Cardiac fibroblast (primary cell): ENCODE data around the gene SPCS2.
"Not testable (repeated sequence)": the region's sequence is repeated elsewhere in the genome, so short reads cannot be mapped to it uniquely, and the experiment has no call there.

Experiments used
- DNase-seq, 2 donors: peaks; one replicate each; pipeline versions ENCODE4 v3.0.0 to v3.0.0-alpha.2; 2010; ENCODE audit warnings: low read depth in 2 of 2
- H3K4me3 ChIP-seq, 2 donors: replicated peaks in 1 of 2; 1 replicate in 1 of 2; 2 replicates in 1 of 2; pipeline ENCODE4 v1.5.1; 2011; ENCODE audit warnings: low read depth in 2 of 2, low read length in 2 of 2, mild to moderate bottlenecking in 2 of 2, moderate library complexity in 1 of 2
- TF ChIP-seq, protein P1 (sequence below): IDR thresholded peaks from one replicate; pipeline ENCODE4 v1.5.1; 2011; ENCODE audit warnings: low read depth, mild to moderate bottlenecking, low read length, inconsistent platforms

Gene SPCS2

DNA sequence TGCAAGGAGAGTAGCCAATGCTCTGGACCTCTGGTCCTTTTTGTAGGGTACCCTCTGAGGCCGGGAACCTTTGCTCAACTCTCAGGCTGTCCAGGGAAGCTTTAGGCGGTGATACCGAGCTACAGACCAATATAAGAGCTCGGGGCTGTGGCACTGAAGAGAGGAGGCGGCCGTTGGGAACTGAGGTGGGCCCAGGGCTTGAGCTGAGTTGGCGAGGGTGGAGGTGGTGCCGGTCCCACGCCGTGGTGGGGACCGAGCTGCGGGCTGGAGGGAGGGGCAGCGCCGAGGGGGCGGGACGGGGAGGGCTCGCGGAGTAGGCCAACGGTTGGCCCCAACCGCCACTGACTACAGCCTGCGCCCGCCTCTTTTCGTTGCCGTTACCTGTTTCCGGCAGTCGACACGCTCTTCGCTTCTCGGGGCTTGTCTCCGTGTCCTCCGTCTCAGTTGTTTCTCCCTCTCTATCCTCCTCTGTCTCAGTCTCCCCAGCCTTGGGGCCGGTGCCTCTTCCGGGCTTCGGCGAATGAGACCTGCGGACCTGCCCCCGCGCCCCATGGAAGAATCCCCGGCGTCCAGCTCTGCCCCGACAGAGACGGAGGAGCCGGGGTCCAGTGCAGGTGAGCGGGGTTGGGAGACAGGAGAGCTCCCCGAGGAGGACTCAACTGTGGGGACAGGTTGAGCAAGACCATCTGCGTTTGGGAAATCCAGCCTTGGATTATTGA is 39.6 kb downstream of the SPCS2 start, which contains the start of gene NEU3:
Gene NEU3, plus strand, starts transcription at position 393 of the 719 bp plus-strand sequence. Its CDS starts 128 bp downstream, at position 521.
- DNase-seq = peak; percentile 71 to 79
- peak within 1 kb of the TSS; percentile 74 to 78 for H3K4me3 ChIP-seq
- TF ChIP-seq, protein P1, sequence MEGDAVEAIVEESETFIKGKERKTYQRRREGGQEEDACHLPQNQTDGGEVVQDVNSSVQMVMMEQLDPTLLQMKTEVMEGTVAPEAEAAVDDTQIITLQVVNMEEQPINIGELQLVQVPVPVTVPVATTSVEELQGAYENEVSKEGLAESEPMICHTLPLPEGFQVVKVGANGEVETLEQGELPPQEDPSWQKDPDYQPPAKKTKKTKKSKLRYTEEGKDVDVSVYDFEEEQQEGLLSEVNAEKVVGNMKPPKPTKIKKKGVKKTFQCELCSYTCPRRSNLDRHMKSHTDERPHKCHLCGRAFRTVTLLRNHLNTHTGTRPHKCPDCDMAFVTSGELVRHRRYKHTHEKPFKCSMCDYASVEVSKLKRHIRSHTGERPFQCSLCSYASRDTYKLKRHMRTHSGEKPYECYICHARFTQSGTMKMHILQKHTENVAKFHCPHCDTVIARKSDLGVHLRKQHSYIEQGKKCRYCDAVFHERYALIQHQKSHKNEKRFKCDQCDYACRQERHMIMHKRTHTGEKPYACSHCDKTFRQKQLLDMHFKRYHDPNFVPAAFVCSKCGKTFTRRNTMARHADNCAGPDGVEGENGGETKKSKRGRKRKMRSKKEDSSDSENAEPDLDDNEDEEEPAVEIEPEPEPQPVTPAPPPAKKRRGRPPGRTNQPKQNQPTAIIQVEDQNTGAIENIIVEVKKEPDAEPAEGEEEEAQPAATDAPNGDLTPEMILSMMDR = no peak

DNA sequence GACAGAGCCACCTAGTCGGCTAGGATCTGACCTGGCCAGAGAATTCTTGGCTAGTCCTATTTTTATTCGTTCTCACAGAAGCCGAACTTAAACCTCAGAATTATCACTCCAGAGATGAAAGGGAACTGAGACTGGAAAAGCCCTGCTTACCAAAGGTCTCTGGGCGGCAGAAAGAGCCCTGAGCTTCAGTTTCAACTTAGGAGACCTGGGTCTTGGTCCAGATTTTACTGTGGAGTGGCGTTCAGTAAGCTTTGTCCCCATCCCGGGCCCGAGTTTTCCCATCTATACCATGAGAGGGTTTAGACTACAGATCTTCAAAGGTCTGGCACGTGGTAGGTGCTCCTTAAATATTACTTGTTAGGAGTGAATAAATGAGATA is 40.2 kb downstream of the SPCS2 start:
- peak overlapping the region; percentile 74 to 78 for H3K4me3 ChIP-seq
- DNase-seq = peak in 1 of 2 donors; percentile 29
- TF ChIP-seq, protein P1 = no peak

DNA sequence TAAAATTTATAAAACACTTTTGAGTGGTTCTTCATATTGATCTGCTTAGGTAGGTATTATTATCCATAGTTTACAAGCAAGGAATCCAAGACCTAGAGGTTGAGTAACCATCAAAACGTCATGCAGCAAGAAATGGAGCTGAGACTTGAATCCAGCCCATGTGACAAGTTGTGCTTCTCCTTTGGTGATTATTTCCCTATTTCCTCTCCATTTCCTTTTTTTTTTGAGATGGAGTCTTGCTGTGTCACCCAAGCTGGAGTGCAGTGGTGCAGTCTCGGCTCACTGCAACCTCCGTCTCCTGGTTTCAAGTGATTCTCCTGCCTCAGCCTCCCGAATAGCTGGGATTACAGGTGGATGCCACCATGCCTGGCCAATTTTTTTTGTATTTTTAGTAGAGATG is 41.1 kb downstream of the SPCS2 start:
- not testable (repeated sequence) for DNase-seq, H3K4me3 ChIP-seq

DNA sequence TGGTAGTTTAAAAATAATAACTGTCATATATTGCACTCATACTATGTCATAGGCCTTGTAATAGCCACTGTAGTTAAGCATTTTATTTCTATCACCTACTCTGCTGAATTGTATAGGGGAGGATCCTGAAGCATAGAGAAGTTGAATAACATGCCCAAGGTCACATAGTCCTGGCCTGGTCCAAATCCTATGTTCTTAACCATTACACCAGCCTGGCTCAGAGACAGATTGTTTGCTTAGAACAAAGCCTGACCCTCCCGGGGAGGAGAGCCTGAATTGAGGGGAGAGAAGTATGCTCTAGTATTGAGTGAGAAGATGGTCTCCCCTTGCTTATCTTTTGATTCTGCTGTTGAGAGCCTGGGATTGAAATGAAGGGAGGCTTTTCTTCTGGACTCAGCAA is 41.9 kb downstream of the SPCS2 start:
- TF ChIP-seq, protein P1 = no peak
- no peak for DNase-seq
- no peak overlapping the region for H3K4me3 ChIP-seq

DNA sequence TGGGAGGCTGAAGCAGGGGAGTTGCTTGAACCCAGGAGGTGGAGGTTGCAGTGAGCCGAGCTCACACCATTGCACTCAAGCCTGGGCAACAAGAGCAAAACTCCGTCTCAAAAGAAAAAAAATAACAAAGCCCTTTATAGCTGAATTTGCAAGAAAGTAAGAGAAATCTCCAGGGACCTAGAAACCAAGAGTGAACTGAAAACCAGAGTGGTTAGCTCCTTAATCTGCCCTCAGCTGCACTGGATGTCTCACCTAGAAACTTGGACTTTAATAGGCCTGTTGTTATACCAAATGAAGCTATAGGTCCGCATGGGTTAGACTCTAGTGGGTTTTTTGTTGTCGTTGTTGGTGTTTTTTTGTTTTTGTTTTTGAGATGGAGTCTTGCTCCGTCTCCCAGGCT is 43.8 kb downstream of the SPCS2 start:
- DNase-seq = no peak
- TF ChIP-seq, protein P1 = no peak
- H3K4me3 ChIP-seq = no peak overlapping the region

DNA sequence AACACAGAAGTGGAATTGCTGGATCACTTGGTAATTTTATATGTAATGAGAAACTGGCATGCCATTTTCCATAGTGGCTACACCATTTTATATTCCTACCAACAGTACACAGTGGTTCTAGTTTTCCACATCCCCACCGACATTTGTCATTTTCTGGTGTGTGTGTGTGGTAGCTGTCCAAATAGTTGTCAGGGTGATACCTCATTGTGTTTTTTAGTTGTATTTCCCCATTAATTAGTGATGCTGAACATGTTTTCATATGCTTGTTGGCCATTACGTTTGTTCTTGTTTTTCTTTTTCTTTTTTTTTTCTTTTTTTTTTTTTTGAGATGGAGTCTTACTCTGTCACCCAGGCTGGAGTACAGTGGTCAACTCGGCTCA is 51.9 kb downstream of the SPCS2 start:
- DNase-seq = no peak
- H3K4me3 ChIP-seq = no peak overlapping the region
- TF ChIP-seq, protein P1 = no peak

DNA sequence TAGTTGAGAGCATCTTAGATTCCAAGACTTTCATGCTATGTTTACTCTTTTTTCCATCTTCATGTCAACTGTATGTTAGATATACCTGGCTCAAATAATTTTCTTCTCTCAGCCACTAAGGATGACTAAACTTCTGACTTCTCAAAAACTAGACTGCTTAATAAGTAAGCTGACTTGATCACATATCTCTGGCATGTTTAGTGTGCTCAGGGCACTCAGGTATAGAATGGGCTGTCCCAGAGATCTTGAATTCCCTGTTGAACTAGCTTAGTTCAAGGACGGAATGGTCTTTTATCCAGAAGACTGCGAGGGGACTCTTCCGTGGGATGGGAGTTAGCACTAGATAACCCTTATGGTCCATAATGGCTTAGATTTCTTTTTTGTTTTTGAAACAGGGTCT is 52.6 kb downstream of the SPCS2 start:
- H3K4me3 ChIP-seq = no peak overlapping the region
- DNase-seq = no peak
- TF ChIP-seq, protein P1 = no peak
